NK-92 treated with Interleukin-12 subunit alpha and Interleukin-12 subunit beta, amount 100 ng/mL, for 24 hours (cell line): ENCODE results near the gene TRIM10.

Experiments
- DNase-seq: peaks from one replicate; lab custom pipeline; 2025; lab: John Stamatoyannopoulos, UW

The TRIM10 gene

GRCh38 chr6:30160785-30161531 is at the start of gene TRIM10:
TRIM10 (minus strand) TSS chr6:30161211; CDS start chr6:30160858, 353 bp downstream.
- DNase-seq = no peak

GRCh38 chr6:30207619-30208295 is 46.7 kb upstream of the TRIM10 start:
- DNase-seq = no peak

GRCh38 chr6:30206799-30207618 is 46.0 kb upstream of the TRIM10 start:
- DNase-seq = no peak

GRCh38 chr6:30206152-30206551 is 45.1 kb upstream of the TRIM10 start:
- no peak for DNase-seq

- no peak for DNase-seq
Measured at GRCh38 chr6:30204116-30204515, 43.1 kb upstream of the TRIM10 start.

- DNase-seq = no peak
Measured at GRCh38 chr6:30202366-30202765, 41.4 kb upstream of the TRIM10 start.

GRCh38 chr6:30200551-30201281 is 39.7 kb upstream of the TRIM10 start:
- DNase-seq = no peak

GRCh38 chr6:30198166-30199084 is 37.4 kb upstream of the TRIM10 start:
- no peak for DNase-seq

- DNase-seq = no peak
Measured at GRCh38 chr6:30196376-30196775, 35.4 kb upstream of the TRIM10 start.

GRCh38 chr6:30195951-30196350 is 34.9 kb upstream of the TRIM10 start:
- no peak for DNase-seq

- DNase-seq = no peak
Measured at GRCh38 chr6:30194797-30195690, 34.0 kb upstream of the TRIM10 start.

GRCh38 chr6:30192076-30192475 is 31.1 kb upstream of the TRIM10 start:
- no peak for DNase-seq

GRCh38 chr6:30188541-30188940 is 27.5 kb upstream of the TRIM10 start:
- no peak for DNase-seq

- DNase-seq = no peak
Measured at GRCh38 chr6:30185846-30186484, 25.0 kb upstream of the TRIM10 start.

- DNase-seq = no peak
Measured at GRCh38 chr6:30184417-30185031, 23.5 kb upstream of the TRIM10 start.

- no peak for DNase-seq
Measured at GRCh38 chr6:30180145-30180544, 19.1 kb upstream of the TRIM10 start.

- DNase-seq = no peak
Measured at GRCh38 chr6:30178837-30179236, 17.8 kb upstream of the TRIM10 start.

- DNase-seq = no peak
Measured at GRCh38 chr6:30175765-30176164, 14.8 kb upstream of the TRIM10 start.

- DNase-seq = no peak
Measured at GRCh38 chr6:30172681-30173080, 11.7 kb upstream of the TRIM10 start.
